PC-3 (cell line): Measurements from ENCODE around the gene WNT7A. TPM values are rescaled to one million over a fixed set of nuclear protein-coding genes. Genes with fewer than 3 reads are reported as not detected.

Source experiments
- ATAC-seq: fragments of 200-7000 bp; cut with Tn5 transposase; 2 replicates; pipeline ENCODE4 v1.9.1; 2020; ENCODE audit warnings: mild to moderate bottlenecking, moderate library complexity
- BruUV-seq: library from RNA; stranded (reverse); fragments of 400-500 nt; replicated peaks from 2 replicates; lab custom pipeline; 2021; lab: Mats Ljungman, UMichigan
- CTCF ChIA-PET: fragments of 300-600 bp; sonication (Branson Sonifier 250); formaldehyde crosslinking; loops from one replicate; lab custom pipeline; 2022; ENCODE audit warnings: antibody characterized with exemption; lab: Charles Lee
- POLR2A ChIA-PET: fragments of 300-600 bp; sonication (Branson Sonifier 250); formaldehyde crosslinking; loops from one replicate; lab custom pipeline; 2022; ENCODE audit warnings: antibody characterized with exemption; ENCODE audit not compliant: unreplicated experiment; lab: Charles Lee
- DNase-seq: peaks from one replicate; pipeline ENCODE4 v3.0.0-alpha.2; 2015
- H2AFZ ChIP-seq: fragments of 300-600 bp; sonication (generic); 2 replicates; pipeline ENCODE4 v1.6.0; 2016; ENCODE audit warnings: antibody characterized with exemption, low read length
- H3F3A ChIP-seq: fragments of 300-600 bp; sonication (generic); one replicate; pipeline ENCODE4 v1.6.0; 2017; ENCODE audit warnings: antibody characterized with exemption, low read length, control low read depth, mild to moderate bottlenecking; ENCODE audit not compliant: unreplicated experiment
- H3K27ac ChIP-seq: fragments of 300-600 bp; sonication (generic); 2 replicates; pipeline ENCODE4 v1.5.1; 2016; ENCODE audit warnings: mild to moderate bottlenecking, low read length
- H3K27me3 ChIP-seq: fragments of 300-600 bp; sonication (generic); 2 replicates; pipeline ENCODE4 v1.6.1; 2016; ENCODE audit warnings: low read length, mixed read lengths
- H3K36me3 ChIP-seq: fragments of 300-600 bp; sonication (generic); 2 replicates; pipeline ENCODE4 v1.6.1; 2016; ENCODE audit warnings: low read depth, mixed run types, low read length, mixed read lengths
- H3K4me1 ChIP-seq: fragments of 300-600 bp; sonication (generic); 2 replicates; pipeline ENCODE4 v1.5.1; 2016; ENCODE audit warnings: low read length; ENCODE audit not compliant: insufficient read depth
- H3K4me2 ChIP-seq: fragments of 300-600 bp; sonication (generic); 2 replicates; pipeline ENCODE4 v1.6.0; 2016; ENCODE audit warnings: low read length
- H3K4me3 ChIP-seq: fragments of 300-600 bp; sonication (generic); 2 replicates; pipeline ENCODE4 v1.5.1; 2016; ENCODE audit warnings: mild to moderate bottlenecking, low read length, mixed read lengths
- H3K79me2 ChIP-seq: fragments of 300-600 bp; sonication (generic); 2 replicates; pipeline ENCODE4 v1.6.1; 2017; ENCODE audit warnings: low read length, mixed read lengths
- H3K9ac ChIP-seq: fragments of 300-600 bp; sonication (generic); 2 replicates; pipeline ENCODE4 v1.6.0; 2016; ENCODE audit warnings: mild to moderate bottlenecking, low read length
- H3K9me2 ChIP-seq: fragments of 300-600 bp; sonication (generic); replicated peaks from 2 replicates; pipeline ENCODE4 v1.6.1; 2016; ENCODE audit warnings: mixed run types, low read length, mixed read lengths
- H3K9me3 ChIP-seq: fragments of 300-600 bp; sonication (generic); 2 replicates; pipeline ENCODE4 v1.6.1; 2016; ENCODE audit warnings: low read length, mixed read lengths
- H4K20me1 ChIP-seq: fragments of 300-600 bp; sonication (generic); 2 replicates; pipeline ENCODE4 v1.6.1; 2016; ENCODE audit warnings: low read length, mixed read lengths
- EZH2 ChIP-seq: fragments of 300-600 bp; sonication (generic); IDR thresholded peaks from one replicate; pipeline ENCODE4 v1.6.1; 2017; ENCODE audit warnings: antibody characterized with exemption, mild to moderate bottlenecking, low read length; ENCODE audit not compliant: unreplicated experiment
- EZH2phosphoT487 ChIP-seq: fragments of 300-600 bp; sonication (generic); IDR thresholded peaks from 2 replicates; pipeline ENCODE4 v1.6.1; 2018; ENCODE audit warnings: mild to moderate bottlenecking, antibody characterized with exemption, low read length, borderline replicate concordance
- intact Hi-C: fragments of 100-400 bp; cut with micrococcal nuclease; formaldehyde crosslinking; loops from 2 replicates; pipeline ENCODE4 v1.9.0; 2023
- total RNA-seq: library from RNA; depleted of rRNA; stranded (reverse); fragments of >200 nt; gene quantifications from 2 replicates; pipeline ENCODE4 v1.2.3, GENCODE V29; 2014
- TF ChIP-seq, protein P1 (sequence below): fragments of 300-600 bp; sonication (generic); conservative IDR thresholded peaks from 2 replicates; pipeline ENCODE4 v1.5.1; 2017; ENCODE audit warnings: antibody characterized with exemption, low read depth, mild to moderate bottlenecking, low read length

Gene WNT7A
- total RNA-seq, 1 experiment from 2014 or later: 16.2 TPM

DNA sequence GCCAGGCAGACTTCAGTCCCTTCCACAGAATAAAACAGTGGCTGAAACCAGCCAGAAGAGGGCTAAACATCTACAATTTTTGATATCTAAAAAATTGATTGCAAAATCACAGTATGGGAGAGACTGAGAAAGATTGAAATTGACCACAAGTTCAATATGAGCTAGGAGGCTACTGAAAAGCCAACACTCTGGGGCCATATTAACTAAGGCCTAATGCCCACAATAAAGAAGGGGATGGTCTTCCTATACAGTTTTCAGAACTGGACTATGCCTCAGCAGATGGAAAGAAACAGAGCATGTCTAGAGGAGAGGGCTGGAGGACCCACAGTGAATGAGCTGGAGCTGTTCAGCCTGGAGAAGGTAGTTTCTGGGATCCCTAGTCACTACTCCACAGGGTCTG lies 53.2 kb downstream of the WNT7A start:
- intact Hi-C loops: loop anchor here (1.0 kb wide), 1 partner anchor 59 kb away; no protein-coding TSS in a partner anchor
- no peaks in the 10 kb centered on the region for H3K9me3 ChIP-seq
- no peaks in the 10 kb centered on the region for H3F3A ChIP-seq
- H3K9ac ChIP-seq: no peak overlapping the region
- ChIA-PET POLR2A (no interaction called here), CTCF (interaction anchor here (0.6 to 1.2 kb wide), 2 partner anchors 24 to 70 kb away, joined by 3 to 4 read pairs; no protein-coding TSS in a partner anchor)
- peak; percentile 25 for DNase-seq
- no peak overlapping the region for H3K4me3 ChIP-seq
- no peak overlapping the region for H2AFZ ChIP-seq
- no peak overlapping the region for H3K4me2 ChIP-seq
- peaks cover 1% of the 10 kb centered on the region for H3K79me2 ChIP-seq
- no peak overlapping the region for H3K27ac ChIP-seq
- peak; percentile 7; the same call in 1 of the 2 replicates for ATAC-seq
- H4K20me1 ChIP-seq: no peaks in the 10 kb centered on the region
- H3K27me3 ChIP-seq: no peaks in the 10 kb centered on the region
- H3K9me2 ChIP-seq: no peaks in the 10 kb centered on the region
- TF ChIP-seq, protein P1, sequence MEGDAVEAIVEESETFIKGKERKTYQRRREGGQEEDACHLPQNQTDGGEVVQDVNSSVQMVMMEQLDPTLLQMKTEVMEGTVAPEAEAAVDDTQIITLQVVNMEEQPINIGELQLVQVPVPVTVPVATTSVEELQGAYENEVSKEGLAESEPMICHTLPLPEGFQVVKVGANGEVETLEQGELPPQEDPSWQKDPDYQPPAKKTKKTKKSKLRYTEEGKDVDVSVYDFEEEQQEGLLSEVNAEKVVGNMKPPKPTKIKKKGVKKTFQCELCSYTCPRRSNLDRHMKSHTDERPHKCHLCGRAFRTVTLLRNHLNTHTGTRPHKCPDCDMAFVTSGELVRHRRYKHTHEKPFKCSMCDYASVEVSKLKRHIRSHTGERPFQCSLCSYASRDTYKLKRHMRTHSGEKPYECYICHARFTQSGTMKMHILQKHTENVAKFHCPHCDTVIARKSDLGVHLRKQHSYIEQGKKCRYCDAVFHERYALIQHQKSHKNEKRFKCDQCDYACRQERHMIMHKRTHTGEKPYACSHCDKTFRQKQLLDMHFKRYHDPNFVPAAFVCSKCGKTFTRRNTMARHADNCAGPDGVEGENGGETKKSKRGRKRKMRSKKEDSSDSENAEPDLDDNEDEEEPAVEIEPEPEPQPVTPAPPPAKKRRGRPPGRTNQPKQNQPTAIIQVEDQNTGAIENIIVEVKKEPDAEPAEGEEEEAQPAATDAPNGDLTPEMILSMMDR: peak; percentile 39; the same call in 1 of the 2 replicates
- no peak for TF ChIP-seq EZH2phosphoT487
- peaks cover 40% of the 10 kb centered on the region for H3K4me1 ChIP-seq
- no TSS peak for BruUV-seq
- H3K36me3 ChIP-seq: 0 out of 2 replicates have a peak, but pooled peaks cover 2% of the 10 kb centered on the region

GRCh38 chr3:13825821-13826220 lies 54.0 kb downstream of the WNT7A start:
- Histone ChIP-seq H3K9me3 (no peaks in the 10 kb centered on the region), H3K79me2 (peaks cover 9% of the 10 kb centered on the region), H3K9me2 (no peaks in the 10 kb centered on the region), H3K4me2 (no peak overlapping the region), H3K27me3 (no peaks in the 10 kb centered on the region), H3K9ac (no peak overlapping the region), H3K4me1 (peaks cover 48% of the 10 kb centered on the region), H3F3A (no peaks in the 10 kb centered on the region), H3K4me3 (no peak overlapping the region), H3K27ac (no peak overlapping the region), H3K36me3 (0 out of 2 replicates have a peak, but pooled peaks cover 2% of the 10 kb centered on the region), H4K20me1 (no peaks in the 10 kb centered on the region), H2AFZ (no peak overlapping the region)
- ChIA-PET POLR2A (no interaction called here), CTCF (interaction anchor here (0.7 to 1.5 kb wide), 3 partner anchors 25 to 172 kb away, joined by 3 to 7 read pairs (median 3); no protein-coding TSS in a partner anchor)
- DNase-seq: no peak
- BruUV-seq: no TSS peak
- intact Hi-C loops: loop anchor here (1.0 kb wide), 1 partner anchor 59 kb away; no protein-coding TSS in a partner anchor
- TF ChIP-seq, protein P1: no peak
- no peak for TF ChIP-seq EZH2
- no peak for TF ChIP-seq EZH2phosphoT487
- ATAC-seq: no peak

DNA sequence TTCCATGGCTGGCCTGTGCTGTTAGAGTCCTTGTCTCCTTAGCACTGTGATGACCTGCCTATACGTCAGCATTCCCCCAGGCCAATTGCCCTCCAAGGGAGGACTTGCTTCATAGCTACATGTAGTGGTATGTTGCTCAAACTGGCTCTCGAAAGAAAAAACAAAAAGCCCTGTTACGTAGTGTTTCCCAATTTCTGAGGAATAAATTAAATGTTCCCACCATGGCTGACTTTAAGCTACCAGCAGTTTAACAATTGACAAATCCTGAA lies 54.6 kb downstream of the WNT7A start:
- DNase-seq (peak; percentile 51), ATAC-seq (no peak)
- Histone ChIP-seq H3K9me3 (no peaks in the 10 kb centered on the region), H3F3A (no peaks in the 10 kb centered on the region), H3K27ac (peak overlapping the region; percentile 28), H2AFZ (no peak overlapping the region), H3K9ac (no peak overlapping the region), H3K4me3 (no peak overlapping the region), H3K27me3 (no peaks in the 10 kb centered on the region), H3K79me2 (peaks cover 13% of the 10 kb centered on the region), H3K36me3 (0 out of 2 replicates have a peak, but pooled peaks cover 2% of the 10 kb centered on the region), H3K4me1 (peaks cover 54% of the 10 kb centered on the region), H3K4me2 (no peak overlapping the region), H3K9me2 (no peaks in the 10 kb centered on the region), H4K20me1 (no peaks in the 10 kb centered on the region)
- ChIA-PET CTCF (interaction anchor here (0.9 to 1.5 kb wide), 2 partner anchors 56 to 60 kb away, joined by 3 to 7 read pairs; no protein-coding TSS in a partner anchor), POLR2A (no interaction called here)
- no TSS peak for BruUV-seq
- intact Hi-C loops: no loop called here
- TF ChIP-seq EZH2 (no peak), EZH2phosphoT487 (no peak)
- TF ChIP-seq, protein P1: no peak
